ENCODE results near the gene GOLGA3.
"Not testable (repeated sequence)": the region's sequence is repeated elsewhere in the genome, so short reads cannot be mapped to it uniquely, and the experiment has no call there.

GOLGA3 gene

GRCh38 chr12:132872073-132872855 is 43.6 kb upstream of the GOLGA3 start:
- POLR2A ChIA-PET, result no interaction called here
- no peak for TF ChIP-seq FOXA1 (IDR thresholded peaks at IDR 0.05)
- TF ChIP-seq L3MBTL2 (conservative IDR thresholded peaks at IDR 0.05), result no peak
- no peak for TF ChIP-seq FOXK2 (IDR thresholded peaks at IDR 0.05)
- TF ChIP-seq HDGF (IDR thresholded peaks at IDR 0.05; ENCODE audit: borderline replicate concordance), result no peak
- TF ChIP-seq SUZ12 (IDR thresholded peaks at IDR 0.05), result no peak
- TF ChIP-seq NFRKB (IDR thresholded peaks at IDR 0.05), result no peak
- no peak for TF ChIP-seq CTBP1 (IDR thresholded peaks at IDR 0.05; ENCODE audit: borderline replicate concordance)
- TF ChIP-seq TARDBP (IDR thresholded peaks at IDR 0.05), result no peak
- no peak for TF ChIP-seq ARNT (IDR thresholded peaks at IDR 0.05)
- no peak for TF ChIP-seq ELF4 (IDR thresholded peaks at IDR 0.05)
- TF ChIP-seq BHLHE40 (IDR thresholded peaks at IDR 0.05; ENCODE audit: borderline replicate concordance), result no peak
- TF ChIP-seq ZNF384 (IDR thresholded peaks at IDR 0.05), result no peak
- no peak for TF ChIP-seq LEF1 (IDR thresholded peaks at IDR 0.05; ENCODE audit: borderline replicate concordance)
- no peak for TF ChIP-seq SP1 (IDR thresholded peaks at IDR 0.05)
- no peak for TF ChIP-seq PKNOX1 (IDR thresholded peaks at IDR 0.05)
- no peak for TF ChIP-seq FOXM1 (IDR thresholded peaks at IDR 0.05; ENCODE audit: borderline replicate concordance)

GRCh38 chr12:132869551-132869950 is 40.9 kb upstream of the GOLGA3 start:
- POLR2A ChIA-PET, result no interaction called here
- no peak for DNase-seq (ENCODE audit: extremely low spot score)
- CTCF ChIA-PET, result no interaction called here
- TF ChIP-seq ARNT (IDR thresholded peaks at IDR 0.05) (no peak), L3MBTL2 (conservative IDR thresholded peaks at IDR 0.05) (no peak), CTBP1 (IDR thresholded peaks at IDR 0.05; ENCODE audit: borderline replicate concordance) (no peak), SP1 (IDR thresholded peaks at IDR 0.05) (no peak), PKNOX1 (IDR thresholded peaks at IDR 0.05) (no peak), NFRKB (IDR thresholded peaks at IDR 0.05) (no peak), LEF1 (IDR thresholded peaks at IDR 0.05; ENCODE audit: borderline replicate concordance) (no peak), ELF4 (IDR thresholded peaks at IDR 0.05) (no peak), FOXM1 (IDR thresholded peaks at IDR 0.05; ENCODE audit: borderline replicate concordance) (no peak)

More at GRCh38 chr12:132872073-132872855, 43.6 kb upstream of the GOLGA3 start:
- CTCF ChIA-PET, result interaction anchor here (0.9 kb wide), 1 partner anchor 13 kb away, joined by 3 read pairs; no protein-coding TSS in a partner anchor
- no peak for DNase-seq (ENCODE audit: extremely low spot score)

- ChIA-PET CTCF (no interaction called here), POLR2A (no interaction called here)
- TF ChIP-seq FOXK2 (IDR thresholded peaks at IDR 0.05) (no peak), SUZ12 (IDR thresholded peaks at IDR 0.05) (no peak), HDGF (IDR thresholded peaks at IDR 0.05; ENCODE audit: borderline replicate concordance) (no peak), LEF1 (IDR thresholded peaks at IDR 0.05; ENCODE audit: borderline replicate concordance) (no peak), NFRKB (IDR thresholded peaks at IDR 0.05) (no peak), BHLHE40 (IDR thresholded peaks at IDR 0.05; ENCODE audit: borderline replicate concordance) (no peak), FOXA1 (IDR thresholded peaks at IDR 0.05) (no peak), L3MBTL2 (conservative IDR thresholded peaks at IDR 0.05) (no peak), TARDBP (IDR thresholded peaks at IDR 0.05) (no peak), ELF4 (IDR thresholded peaks at IDR 0.05) (no peak), FOXM1 (IDR thresholded peaks at IDR 0.05; ENCODE audit: borderline replicate concordance) (no peak), PKNOX1 (IDR thresholded peaks at IDR 0.05) (no peak), ARNT (IDR thresholded peaks at IDR 0.05) (no peak), SP1 (IDR thresholded peaks at IDR 0.05) (no peak), ZNF384 (IDR thresholded peaks at IDR 0.05) (no peak)
- no peak for DNase-seq (ENCODE audit: extremely low spot score)
Observed at GRCh38 chr12:132866251-132866828, 37.7 kb upstream of the GOLGA3 start.

- ChIA-PET CTCF (interaction anchor here (0.7 kb wide), 1 partner anchor 107 kb away, joined by 3 read pairs; no protein-coding TSS in a partner anchor), POLR2A (no interaction called here)
- no peak for DNase-seq (ENCODE audit: extremely low spot score)
- no peak for TF ChIP-seq NFRKB (IDR thresholded peaks at IDR 0.05)
- no peak for TF ChIP-seq BHLHE40 (IDR thresholded peaks at IDR 0.05; ENCODE audit: borderline replicate concordance)
- TF ChIP-seq ZNF384 (IDR thresholded peaks at IDR 0.05), result no peak
- no peak for TF ChIP-seq L3MBTL2 (conservative IDR thresholded peaks at IDR 0.05)
- no peak for TF ChIP-seq FOXM1 (IDR thresholded peaks at IDR 0.05; ENCODE audit: borderline replicate concordance)
- no peak for TF ChIP-seq LEF1 (IDR thresholded peaks at IDR 0.05; ENCODE audit: borderline replicate concordance)
- TF ChIP-seq PKNOX1 (IDR thresholded peaks at IDR 0.05), result no peak
- TF ChIP-seq HDGF (IDR thresholded peaks at IDR 0.05; ENCODE audit: borderline replicate concordance), result no peak
- TF ChIP-seq SUZ12 (IDR thresholded peaks at IDR 0.05), result no peak
- TF ChIP-seq CTBP1 (IDR thresholded peaks at IDR 0.05; ENCODE audit: borderline replicate concordance), result no peak
- TF ChIP-seq SP1 (IDR thresholded peaks at IDR 0.05), result no peak
- no peak for TF ChIP-seq ELF4 (IDR thresholded peaks at IDR 0.05)
- TF ChIP-seq TARDBP (IDR thresholded peaks at IDR 0.05), result no peak
- TF ChIP-seq FOXA1 (IDR thresholded peaks at IDR 0.05), result no peak
- TF ChIP-seq ARNT (IDR thresholded peaks at IDR 0.05), result no peak
- TF ChIP-seq FOXK2 (IDR thresholded peaks at IDR 0.05), result no peak
Observed at GRCh38 chr12:132861558-132861957, 32.9 kb upstream of the GOLGA3 start.

GRCh38 chr12:132858718-132859266 is 30.1 kb upstream of the GOLGA3 start:
- no peak for DNase-seq (ENCODE audit: extremely low spot score)
- POLR2A ChIA-PET, result no interaction called here
- TF ChIP-seq ZNF384 (IDR thresholded peaks at IDR 0.05) (no peak), NFRKB (IDR thresholded peaks at IDR 0.05) (no peak), BHLHE40 (IDR thresholded peaks at IDR 0.05; ENCODE audit: borderline replicate concordance) (no peak)
- CTCF ChIA-PET, result no interaction called here

GRCh38 chr12:132857019-132857418 is 28.4 kb upstream of the GOLGA3 start:
- CTCF ChIA-PET; POLR2A ChIA-PET; DNase-seq (ENCODE audit: extremely low spot score): not testable (repeated sequence)

Data from HEK293T (cell line).